HepG2 (cell line): Measurements from ENCODE around the gene UGT2B28. TPM values are rescaled to one million over a fixed set of nuclear protein-coding genes. Genes with fewer than 3 reads are reported as not detected.

Experiments
- BHLHE40 ChIP-seq: IDR thresholded peaks from 2 replicates; pipeline ENCODE4 v1.6.1; 2011; ENCODE audit warnings: low read length, improper control_type of control experiment
- DPF2 ChIP-seq: sonication (generic); formaldehyde crosslinking; IDR thresholded peaks from 2 replicates; pipeline ENCODE4 v1.4.0; 2020; ENCODE audit warnings: mild to moderate bottlenecking, low read depth, missing genetic modification reagents, borderline replicate concordance
- ETV5 ChIP-seq: IDR thresholded peaks from 2 replicates; pipeline ENCODE4 v1.6.1; 2018; ENCODE audit warnings: missing biosample characterization, missing genetic modification reagents, inconsistent platforms, borderline replicate concordance
- FOXA3 ChIP-seq: IDR thresholded peaks from 2 replicates; pipeline ENCODE4 v1.6.1; 2016; ENCODE audit warnings: missing genetic modification reagents, missing compliant biosample characterization
- HNF4A ChIP-seq: sonication (generic); formaldehyde crosslinking; IDR thresholded peaks from 2 replicates; pipeline ENCODE4 v1.4.0; 2020; ENCODE audit warnings: missing genetic modification reagents
- IRF2 ChIP-seq: IDR thresholded peaks from 2 replicates; pipeline ENCODE4 v1.6.1; 2018; ENCODE audit warnings: missing genetic modification reagents, missing compliant biosample characterization
- MTA3 ChIP-seq: sonication (generic); formaldehyde crosslinking; IDR thresholded peaks from 2 replicates; pipeline ENCODE4 v1.4.0; 2020; ENCODE audit warnings: missing genetic modification reagents
- NPAS2 ChIP-seq: sonication (generic); formaldehyde crosslinking; IDR thresholded peaks from 2 replicates; pipeline ENCODE4 v1.8.0; 2022; ENCODE audit warnings: mild to moderate bottlenecking, missing genetic modification reagents, borderline replicate concordance
- PCBP2 ChIP-seq: fragments of 200-400 bp; formaldehyde crosslinking; optimal IDR thresholded peaks from 2 replicates; pipeline ENCODE3; 2018; ENCODE audit warnings: low read length, low read depth; ENCODE audit not compliant: poor library complexity, severe bottlenecking
- RXRB ChIP-seq: IDR thresholded peaks from 2 replicates; pipeline ENCODE4 v1.6.1; 2016; ENCODE audit warnings: borderline replicate concordance, missing genetic modification reagents, missing compliant biosample characterization
- SOX13 ChIP-seq, 3 experiments: fragments of 450-650 bp in 1 of 3; sonication (generic) in 1 of 3; formaldehyde crosslinking in 1 of 3; IDR thresholded peaks in 2 of 3; conservative IDR thresholded peaks in 1 of 3; 2 replicates each; pipeline versions ENCODE4 v1.5.0 to v1.6.1; 2016 to 2020; ENCODE audit warnings: antibody characterized with exemption in 1 of 3, mild to moderate bottlenecking in 1 of 3, missing compliant biosample characterization in 1 of 3, missing genetic modification reagents in 1 of 3, moderate library complexity in 1 of 3
- TMF1 ChIP-seq: sonication (generic); formaldehyde crosslinking; IDR thresholded peaks from 2 replicates; pipeline ENCODE4 v1.8.1; 2022; ENCODE audit warnings: low read depth, missing genetic modification reagents
- YEATS4 ChIP-seq: sonication (generic); formaldehyde crosslinking; IDR thresholded peaks from 2 replicates; pipeline ENCODE4 v1.4.0; 2020; ENCODE audit warnings: missing genetic modification reagents, borderline replicate concordance
- ZMYM2 ChIP-seq: sonication (generic); formaldehyde crosslinking; IDR thresholded peaks from 2 replicates; pipeline ENCODE4 v1.8.0; 2022; ENCODE audit warnings: mild to moderate bottlenecking, missing genetic modification reagents
- ZMYM4 ChIP-seq: sonication (generic); formaldehyde crosslinking; IDR thresholded peaks from 2 replicates; pipeline ENCODE4 v1.8.1; 2023; ENCODE audit warnings: mild to moderate bottlenecking, missing genetic modification reagents
- ZNF205 ChIP-seq: IDR thresholded peaks from 2 replicates; pipeline ENCODE4 v1.6.1; 2018; ENCODE audit warnings: missing biosample characterization, missing genetic modification reagents
- ZNF207 ChIP-seq: fragments of 450-650 bp; IDR thresholded peaks from 2 replicates; pipeline ENCODE4 v1.6.1; 2016; ENCODE audit warnings: antibody characterized with exemption, borderline replicate concordance
- ZNF460 ChIP-seq: sonication (generic); formaldehyde crosslinking; IDR thresholded peaks from 2 replicates; pipeline ENCODE4 v1.5.1; 2020; ENCODE audit warnings: missing genetic modification reagents, mild to moderate bottlenecking, borderline replicate concordance
- ZNF7 ChIP-seq: IDR thresholded peaks from 2 replicates; pipeline ENCODE4 v1.6.1; 2016; ENCODE audit warnings: missing biosample characterization, missing genetic modification reagents
- ZNF761 ChIP-seq: sonication (generic); formaldehyde crosslinking; conservative IDR thresholded peaks from 2 replicates; pipeline ENCODE4 v1.4.0; 2020; ENCODE audit warnings: mild to moderate bottlenecking, missing genetic modification reagents
- ZSCAN30 ChIP-seq: sonication (generic); formaldehyde crosslinking; IDR thresholded peaks from 2 replicates; pipeline ENCODE4 v1.5.0; 2020; ENCODE audit warnings: mild to moderate bottlenecking, missing genetic modification reagents
- polyA plus RNA-seq, 8 experiments: library from polyadenylated mRNA; depleted of rRNA in 3 of 8; stranded (reverse) in 7 of 8; unstranded in 1 of 8; fragments of >200 nt; fragmentation: Illumina TruSeq in 4 of 8; extraction: Trizol in 4 of 8; gene quantifications; 2 replicates each; pipeline versions ENCODE4 v1.2.1 to v1.2.3, GENCODE V29; 2011 to 2016; ENCODE audit warnings: low read depth in 4 of 8, missing spikeins in 1 of 8, mixed read lengths in 1 of 8; ENCODE audit not compliant: insufficient read depth in 1 of 8
- total RNA-seq, 5 experiments: library from RNA; depleted of rRNA; stranded (reverse); fragments of >200 nt; fragmentation: Illumina TruSeq; extraction: Trizol; gene quantifications; 2 replicates each; pipeline ENCODE4 v1.2.3, GENCODE V29; 2016; ENCODE audit warnings: low read depth in 1 of 5
- TF ChIP-seq, protein P1 (sequence below): sonication (generic); formaldehyde crosslinking; conservative IDR thresholded peaks from 2 replicates; pipeline ENCODE4 v1.4.0; 2020; ENCODE audit warnings: missing genetic modification reagents
- TF ChIP-seq, protein P2 (sequence below): sonication (generic); formaldehyde crosslinking; IDR thresholded peaks from 2 replicates; pipeline ENCODE4 v1.4.0; 2020; ENCODE audit warnings: missing genetic modification reagents
- TF ChIP-seq, protein P3 (sequence below): IDR thresholded peaks from 2 replicates; pipeline ENCODE4 v1.6.1; 2016; ENCODE audit warnings: control low read depth
- TF ChIP-seq, protein P4 (sequence below): sonication (generic); formaldehyde crosslinking; conservative IDR thresholded peaks from 2 replicates; pipeline ENCODE4 v1.8.1; 2023; ENCODE audit warnings: missing genetic modification reagents

UGT2B28 gene
- total and polyA plus RNA-seq, 2 of the 13 experiments (the other 11 are each of a cell fraction or from before 2014, with no cell fraction given): not detected

DNA sequence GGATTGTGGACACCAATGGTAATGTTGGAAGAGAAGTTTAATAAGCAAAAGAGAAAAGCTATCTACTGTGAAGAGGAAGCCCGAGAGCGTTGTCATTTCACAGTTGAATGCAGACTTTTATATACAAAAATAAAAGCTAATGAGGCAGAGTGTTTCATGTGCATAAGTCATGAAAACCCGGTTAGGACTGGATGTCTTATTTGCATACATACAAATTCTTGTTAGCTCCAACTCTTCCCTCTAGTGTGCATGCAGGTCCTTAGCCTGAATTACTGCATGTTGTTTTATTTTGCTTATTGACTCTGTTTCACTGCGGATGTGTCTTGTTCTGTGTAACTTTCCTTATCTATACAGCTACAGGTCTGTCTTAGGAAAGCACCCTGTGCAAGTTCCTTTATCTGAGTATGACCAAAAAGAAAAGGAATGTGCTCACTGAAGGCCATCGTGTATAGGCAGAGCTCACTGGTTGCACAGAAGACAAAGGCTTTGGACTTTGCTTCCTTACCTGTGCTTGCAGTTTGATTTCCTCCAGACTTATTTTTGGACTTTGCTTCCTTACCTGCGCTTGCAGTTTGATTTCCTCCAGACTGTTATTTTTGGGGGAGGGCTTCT, 40.6 kb upstream of the UGT2B28 start (continued):
- TF ChIP-seq SOX13 (IDR thresholded peaks at IDR 0.05): no peak
- TF ChIP-seq SOX13 (CRISPR knock-in tag; conservative IDR thresholded peaks at IDR 0.05 in 1 of 2, IDR thresholded peaks at IDR 0.05 in 1 of 2): peak in 1 of 2 experiments; percentile 68; a peak in 2 of 4 replicates
- peak; percentile 21; the same call in 1 of the 2 replicates for TF ChIP-seq FOXA3 (CRISPR knock-in tag)
- no peak for TF ChIP-seq MTA3 (CRISPR knock-in tag)
- TF ChIP-seq, protein P1, sequence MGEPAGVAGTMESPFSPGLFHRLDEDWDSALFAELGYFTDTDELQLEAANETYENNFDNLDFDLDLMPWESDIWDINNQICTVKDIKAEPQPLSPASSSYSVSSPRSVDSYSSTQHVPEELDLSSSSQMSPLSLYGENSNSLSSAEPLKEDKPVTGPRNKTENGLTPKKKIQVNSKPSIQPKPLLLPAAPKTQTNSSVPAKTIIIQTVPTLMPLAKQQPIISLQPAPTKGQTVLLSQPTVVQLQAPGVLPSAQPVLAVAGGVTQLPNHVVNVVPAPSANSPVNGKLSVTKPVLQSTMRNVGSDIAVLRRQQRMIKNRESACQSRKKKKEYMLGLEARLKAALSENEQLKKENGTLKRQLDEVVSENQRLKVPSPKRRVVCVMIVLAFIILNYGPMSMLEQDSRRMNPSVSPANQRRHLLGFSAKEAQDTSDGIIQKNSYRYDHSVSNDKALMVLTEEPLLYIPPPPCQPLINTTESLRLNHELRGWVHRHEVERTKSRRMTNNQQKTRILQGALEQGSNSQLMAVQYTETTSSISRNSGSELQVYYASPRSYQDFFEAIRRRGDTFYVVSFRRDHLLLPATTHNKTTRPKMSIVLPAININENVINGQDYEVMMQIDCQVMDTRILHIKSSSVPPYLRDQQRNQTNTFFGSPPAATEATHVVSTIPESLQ (CRISPR knock-in tag): no peak
- 0 out of 2 replicates have a peak, but pooled peaks have one; percentile 37 for TF ChIP-seq YEATS4 (CRISPR knock-in tag)
- TF ChIP-seq ZMYM4 (CRISPR knock-in tag): peak; percentile 71
- TF ChIP-seq ETV5 (CRISPR knock-in tag): peak; percentile 57; the same call in 1 of the 2 replicates
- TF ChIP-seq, protein P2, sequence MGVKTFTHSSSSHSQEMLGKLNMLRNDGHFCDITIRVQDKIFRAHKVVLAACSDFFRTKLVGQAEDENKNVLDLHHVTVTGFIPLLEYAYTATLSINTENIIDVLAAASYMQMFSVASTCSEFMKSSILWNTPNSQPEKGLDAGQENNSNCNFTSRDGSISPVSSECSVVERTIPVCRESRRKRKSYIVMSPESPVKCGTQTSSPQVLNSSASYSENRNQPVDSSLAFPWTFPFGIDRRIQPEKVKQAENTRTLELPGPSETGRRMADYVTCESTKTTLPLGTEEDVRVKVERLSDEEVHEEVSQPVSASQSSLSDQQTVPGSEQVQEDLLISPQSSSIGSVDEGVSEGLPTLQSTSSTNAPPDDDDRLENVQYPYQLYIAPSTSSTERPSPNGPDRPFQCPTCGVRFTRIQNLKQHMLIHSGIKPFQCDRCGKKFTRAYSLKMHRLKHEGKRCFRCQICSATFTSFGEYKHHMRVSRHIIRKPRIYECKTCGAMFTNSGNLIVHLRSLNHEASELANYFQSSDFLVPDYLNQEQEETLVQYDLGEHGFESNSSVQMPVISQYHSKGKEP (CRISPR knock-in tag): no peak
- TF ChIP-seq ZNF205: no peak
- TF ChIP-seq ZSCAN30 (CRISPR knock-in tag): no peak
- peak; percentile 71 for TF ChIP-seq HNF4A (CRISPR knock-in tag)
- TF ChIP-seq RXRB (CRISPR knock-in tag): 0 out of 2 replicates have a peak, but pooled peaks have one; percentile 12
- TF ChIP-seq ZNF460: no peak
- TF ChIP-seq, protein P3, sequence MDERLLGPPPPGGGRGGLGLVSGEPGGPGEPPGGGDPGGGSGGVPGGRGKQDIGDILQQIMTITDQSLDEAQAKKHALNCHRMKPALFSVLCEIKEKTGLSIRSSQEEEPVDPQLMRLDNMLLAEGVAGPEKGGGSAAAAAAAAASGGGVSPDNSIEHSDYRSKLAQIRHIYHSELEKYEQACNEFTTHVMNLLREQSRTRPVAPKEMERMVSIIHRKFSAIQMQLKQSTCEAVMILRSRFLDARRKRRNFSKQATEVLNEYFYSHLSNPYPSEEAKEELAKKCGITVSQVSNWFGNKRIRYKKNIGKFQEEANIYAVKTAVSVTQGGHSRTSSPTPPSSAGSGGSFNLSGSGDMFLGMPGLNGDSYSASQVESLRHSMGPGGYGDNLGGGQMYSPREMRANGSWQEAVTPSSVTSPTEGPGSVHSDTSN (CRISPR knock-in tag): no peak
- no peak for TF ChIP-seq ZNF761 (CRISPR knock-in tag)
- TF ChIP-seq, protein P4, sequence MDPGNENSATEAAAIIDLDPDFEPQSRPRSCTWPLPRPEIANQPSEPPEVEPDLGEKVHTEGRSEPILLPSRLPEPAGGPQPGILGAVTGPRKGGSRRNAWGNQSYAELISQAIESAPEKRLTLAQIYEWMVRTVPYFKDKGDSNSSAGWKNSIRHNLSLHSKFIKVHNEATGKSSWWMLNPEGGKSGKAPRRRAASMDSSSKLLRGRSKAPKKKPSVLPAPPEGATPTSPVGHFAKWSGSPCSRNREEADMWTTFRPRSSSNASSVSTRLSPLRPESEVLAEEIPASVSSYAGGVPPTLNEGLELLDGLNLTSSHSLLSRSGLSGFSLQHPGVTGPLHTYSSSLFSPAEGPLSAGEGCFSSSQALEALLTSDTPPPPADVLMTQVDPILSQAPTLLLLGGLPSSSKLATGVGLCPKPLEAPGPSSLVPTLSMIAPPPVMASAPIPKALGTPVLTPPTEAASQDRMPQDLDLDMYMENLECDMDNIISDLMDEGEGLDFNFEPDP (CRISPR knock-in tag): no peak
- TF ChIP-seq PCBP2: no peak
- TF ChIP-seq DPF2 (CRISPR knock-in tag): no peak
- TF ChIP-seq ZNF7: no peak
- TF ChIP-seq IRF2: no peak
- no peak for TF ChIP-seq NPAS2 (CRISPR knock-in tag)
- TF ChIP-seq ZNF207: no peak
- TF ChIP-seq ZMYM2 (CRISPR knock-in tag): no peak
- TF ChIP-seq TMF1 (CRISPR knock-in tag): no peak
- TF ChIP-seq BHLHE40: no peak
